ENCODE results near the gene RFTN1. TPM values are rescaled to one million over a fixed set of nuclear protein-coding genes. Genes with fewer than 3 reads are reported as not detected.

The RFTN1 gene
- total and polyA plus RNA-seq, 2 experiments from 2014 or later, result 3.3 to 7.2 TPM

DNA sequence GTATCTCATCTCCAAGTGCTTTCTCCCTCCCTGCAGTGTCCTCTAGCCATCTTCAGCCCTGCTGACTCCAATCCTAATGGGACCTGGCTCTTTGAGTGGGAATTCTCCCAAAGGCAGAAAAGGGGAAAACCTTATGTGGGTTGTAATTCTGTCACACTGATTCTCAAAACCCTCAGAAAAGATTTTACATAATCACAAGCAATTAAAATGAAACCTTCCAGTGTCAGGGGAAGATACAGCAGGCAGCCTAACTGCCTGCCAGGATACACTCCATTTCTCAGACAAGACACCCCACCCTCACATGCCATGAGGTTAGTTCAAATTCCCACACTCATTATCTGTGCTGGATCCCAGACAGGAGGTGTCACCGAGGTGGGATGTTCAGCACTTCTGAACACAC lies 121.4 kb downstream of the RFTN1 start:
- Mint-ChIP-seq H3K27ac (no peak overlapping the region), H3K4me1 (peaks cover 11% of the 10 kb centered on the region; the same call in 2 of the 3 replicates), H3K27me3 (ENCODE audit: insufficient read depth, low read depth, poor library complexity) (peaks cover 7% of the 10 kb centered on the region), H3K36me3 (ENCODE audit: low read depth) (no peaks in the 10 kb centered on the region), H3K9me3 (no peaks in the 10 kb centered on the region), H3K4me3 (no peak overlapping the region)
- H3K4me3 ChIP-seq, result no peak overlapping the region
- H3K79me2 ChIP-seq (replicated peaks; ENCODE audit: insufficient read depth), result no peaks in the 10 kb centered on the region
- H4K20me1 ChIP-seq (replicated peaks; ENCODE audit: insufficient read depth), result no peaks in the 10 kb centered on the region
- no peaks in the 10 kb centered on the region for H3K9me2 ChIP-seq (ENCODE audit: insufficient read depth)
- H3K27me3 ChIP-seq (ENCODE audit: insufficient read depth), result no peaks in the 10 kb centered on the region
- no peak for TF ChIP-seq ZNF114 (CRISPR knock-in tag; IDR thresholded peaks at IDR 0.05)
- TF ChIP-seq, protein P1, sequence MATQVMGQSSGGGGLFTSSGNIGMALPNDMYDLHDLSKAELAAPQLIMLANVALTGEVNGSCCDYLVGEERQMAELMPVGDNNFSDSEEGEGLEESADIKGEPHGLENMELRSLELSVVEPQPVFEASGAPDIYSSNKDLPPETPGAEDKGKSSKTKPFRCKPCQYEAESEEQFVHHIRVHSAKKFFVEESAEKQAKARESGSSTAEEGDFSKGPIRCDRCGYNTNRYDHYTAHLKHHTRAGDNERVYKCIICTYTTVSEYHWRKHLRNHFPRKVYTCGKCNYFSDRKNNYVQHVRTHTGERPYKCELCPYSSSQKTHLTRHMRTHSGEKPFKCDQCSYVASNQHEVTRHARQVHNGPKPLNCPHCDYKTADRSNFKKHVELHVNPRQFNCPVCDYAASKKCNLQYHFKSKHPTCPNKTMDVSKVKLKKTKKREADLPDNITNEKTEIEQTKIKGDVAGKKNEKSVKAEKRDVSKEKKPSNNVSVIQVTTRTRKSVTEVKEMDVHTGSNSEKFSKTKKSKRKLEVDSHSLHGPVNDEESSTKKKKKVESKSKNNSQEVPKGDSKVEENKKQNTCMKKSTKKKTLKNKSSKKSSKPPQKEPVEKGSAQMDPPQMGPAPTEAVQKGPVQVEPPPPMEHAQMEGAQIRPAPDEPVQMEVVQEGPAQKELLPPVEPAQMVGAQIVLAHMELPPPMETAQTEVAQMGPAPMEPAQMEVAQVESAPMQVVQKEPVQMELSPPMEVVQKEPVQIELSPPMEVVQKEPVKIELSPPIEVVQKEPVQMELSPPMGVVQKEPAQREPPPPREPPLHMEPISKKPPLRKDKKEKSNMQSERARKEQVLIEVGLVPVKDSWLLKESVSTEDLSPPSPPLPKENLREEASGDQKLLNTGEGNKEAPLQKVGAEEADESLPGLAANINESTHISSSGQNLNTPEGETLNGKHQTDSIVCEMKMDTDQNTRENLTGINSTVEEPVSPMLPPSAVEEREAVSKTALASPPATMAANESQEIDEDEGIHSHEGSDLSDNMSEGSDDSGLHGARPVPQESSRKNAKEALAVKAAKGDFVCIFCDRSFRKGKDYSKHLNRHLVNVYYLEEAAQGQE (IDR thresholded peaks at IDR 0.05; ENCODE audit: unreplicated experiment), result no peak
- no peak for TF ChIP-seq NANOG (IDR thresholded peaks at IDR 0.05; ENCODE audit: borderline replicate concordance)
- TF ChIP-seq POLR2AphosphoS5 (IDR thresholded peaks at IDR 0.05; ENCODE audit: low read depth), result no peak
- TF ChIP-seq, protein P2, sequence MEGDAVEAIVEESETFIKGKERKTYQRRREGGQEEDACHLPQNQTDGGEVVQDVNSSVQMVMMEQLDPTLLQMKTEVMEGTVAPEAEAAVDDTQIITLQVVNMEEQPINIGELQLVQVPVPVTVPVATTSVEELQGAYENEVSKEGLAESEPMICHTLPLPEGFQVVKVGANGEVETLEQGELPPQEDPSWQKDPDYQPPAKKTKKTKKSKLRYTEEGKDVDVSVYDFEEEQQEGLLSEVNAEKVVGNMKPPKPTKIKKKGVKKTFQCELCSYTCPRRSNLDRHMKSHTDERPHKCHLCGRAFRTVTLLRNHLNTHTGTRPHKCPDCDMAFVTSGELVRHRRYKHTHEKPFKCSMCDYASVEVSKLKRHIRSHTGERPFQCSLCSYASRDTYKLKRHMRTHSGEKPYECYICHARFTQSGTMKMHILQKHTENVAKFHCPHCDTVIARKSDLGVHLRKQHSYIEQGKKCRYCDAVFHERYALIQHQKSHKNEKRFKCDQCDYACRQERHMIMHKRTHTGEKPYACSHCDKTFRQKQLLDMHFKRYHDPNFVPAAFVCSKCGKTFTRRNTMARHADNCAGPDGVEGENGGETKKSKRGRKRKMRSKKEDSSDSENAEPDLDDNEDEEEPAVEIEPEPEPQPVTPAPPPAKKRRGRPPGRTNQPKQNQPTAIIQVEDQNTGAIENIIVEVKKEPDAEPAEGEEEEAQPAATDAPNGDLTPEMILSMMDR (conservative IDR thresholded peaks at IDR 0.05; ENCODE audit: low read depth in 2 of 2), result no peak
- TF ChIP-seq, protein P3, sequence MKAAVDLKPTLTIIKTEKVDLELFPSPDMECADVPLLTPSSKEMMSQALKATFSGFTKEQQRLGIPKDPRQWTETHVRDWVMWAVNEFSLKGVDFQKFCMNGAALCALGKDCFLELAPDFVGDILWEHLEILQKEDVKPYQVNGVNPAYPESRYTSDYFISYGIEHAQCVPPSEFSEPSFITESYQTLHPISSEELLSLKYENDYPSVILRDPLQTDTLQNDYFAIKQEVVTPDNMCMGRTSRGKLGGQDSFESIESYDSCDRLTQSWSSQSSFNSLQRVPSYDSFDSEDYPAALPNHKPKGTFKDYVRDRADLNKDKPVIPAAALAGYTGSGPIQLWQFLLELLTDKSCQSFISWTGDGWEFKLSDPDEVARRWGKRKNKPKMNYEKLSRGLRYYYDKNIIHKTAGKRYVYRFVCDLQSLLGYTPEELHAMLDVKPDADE (IDR thresholded peaks at IDR 0.05), result no peak
- no peak for TF ChIP-seq ZNF331 (CRISPR knock-in tag; IDR thresholded peaks at IDR 0.05; ENCODE audit: low read depth)
- TF ChIP-seq EZH2phosphoT487 (IDR thresholded peaks at IDR 0.05; ENCODE audit: unreplicated experiment), result no peak
- TF ChIP-seq CREB1 (CRISPR knock-in tag; IDR thresholded peaks at IDR 0.05; ENCODE audit: low read depth), result no peak
- no peak for TF ChIP-seq STAT1 (IDR thresholded peaks at IDR 0.05; ENCODE audit: unreplicated experiment)
- no peak for TF ChIP-seq EZH2 (IDR thresholded peaks at IDR 0.05; ENCODE audit: low read depth, unreplicated experiment)
- TF ChIP-seq JUNB (IDR thresholded peaks at IDR 0.05; ENCODE audit: unreplicated experiment), result no peak
- TF ChIP-seq, protein P4, sequence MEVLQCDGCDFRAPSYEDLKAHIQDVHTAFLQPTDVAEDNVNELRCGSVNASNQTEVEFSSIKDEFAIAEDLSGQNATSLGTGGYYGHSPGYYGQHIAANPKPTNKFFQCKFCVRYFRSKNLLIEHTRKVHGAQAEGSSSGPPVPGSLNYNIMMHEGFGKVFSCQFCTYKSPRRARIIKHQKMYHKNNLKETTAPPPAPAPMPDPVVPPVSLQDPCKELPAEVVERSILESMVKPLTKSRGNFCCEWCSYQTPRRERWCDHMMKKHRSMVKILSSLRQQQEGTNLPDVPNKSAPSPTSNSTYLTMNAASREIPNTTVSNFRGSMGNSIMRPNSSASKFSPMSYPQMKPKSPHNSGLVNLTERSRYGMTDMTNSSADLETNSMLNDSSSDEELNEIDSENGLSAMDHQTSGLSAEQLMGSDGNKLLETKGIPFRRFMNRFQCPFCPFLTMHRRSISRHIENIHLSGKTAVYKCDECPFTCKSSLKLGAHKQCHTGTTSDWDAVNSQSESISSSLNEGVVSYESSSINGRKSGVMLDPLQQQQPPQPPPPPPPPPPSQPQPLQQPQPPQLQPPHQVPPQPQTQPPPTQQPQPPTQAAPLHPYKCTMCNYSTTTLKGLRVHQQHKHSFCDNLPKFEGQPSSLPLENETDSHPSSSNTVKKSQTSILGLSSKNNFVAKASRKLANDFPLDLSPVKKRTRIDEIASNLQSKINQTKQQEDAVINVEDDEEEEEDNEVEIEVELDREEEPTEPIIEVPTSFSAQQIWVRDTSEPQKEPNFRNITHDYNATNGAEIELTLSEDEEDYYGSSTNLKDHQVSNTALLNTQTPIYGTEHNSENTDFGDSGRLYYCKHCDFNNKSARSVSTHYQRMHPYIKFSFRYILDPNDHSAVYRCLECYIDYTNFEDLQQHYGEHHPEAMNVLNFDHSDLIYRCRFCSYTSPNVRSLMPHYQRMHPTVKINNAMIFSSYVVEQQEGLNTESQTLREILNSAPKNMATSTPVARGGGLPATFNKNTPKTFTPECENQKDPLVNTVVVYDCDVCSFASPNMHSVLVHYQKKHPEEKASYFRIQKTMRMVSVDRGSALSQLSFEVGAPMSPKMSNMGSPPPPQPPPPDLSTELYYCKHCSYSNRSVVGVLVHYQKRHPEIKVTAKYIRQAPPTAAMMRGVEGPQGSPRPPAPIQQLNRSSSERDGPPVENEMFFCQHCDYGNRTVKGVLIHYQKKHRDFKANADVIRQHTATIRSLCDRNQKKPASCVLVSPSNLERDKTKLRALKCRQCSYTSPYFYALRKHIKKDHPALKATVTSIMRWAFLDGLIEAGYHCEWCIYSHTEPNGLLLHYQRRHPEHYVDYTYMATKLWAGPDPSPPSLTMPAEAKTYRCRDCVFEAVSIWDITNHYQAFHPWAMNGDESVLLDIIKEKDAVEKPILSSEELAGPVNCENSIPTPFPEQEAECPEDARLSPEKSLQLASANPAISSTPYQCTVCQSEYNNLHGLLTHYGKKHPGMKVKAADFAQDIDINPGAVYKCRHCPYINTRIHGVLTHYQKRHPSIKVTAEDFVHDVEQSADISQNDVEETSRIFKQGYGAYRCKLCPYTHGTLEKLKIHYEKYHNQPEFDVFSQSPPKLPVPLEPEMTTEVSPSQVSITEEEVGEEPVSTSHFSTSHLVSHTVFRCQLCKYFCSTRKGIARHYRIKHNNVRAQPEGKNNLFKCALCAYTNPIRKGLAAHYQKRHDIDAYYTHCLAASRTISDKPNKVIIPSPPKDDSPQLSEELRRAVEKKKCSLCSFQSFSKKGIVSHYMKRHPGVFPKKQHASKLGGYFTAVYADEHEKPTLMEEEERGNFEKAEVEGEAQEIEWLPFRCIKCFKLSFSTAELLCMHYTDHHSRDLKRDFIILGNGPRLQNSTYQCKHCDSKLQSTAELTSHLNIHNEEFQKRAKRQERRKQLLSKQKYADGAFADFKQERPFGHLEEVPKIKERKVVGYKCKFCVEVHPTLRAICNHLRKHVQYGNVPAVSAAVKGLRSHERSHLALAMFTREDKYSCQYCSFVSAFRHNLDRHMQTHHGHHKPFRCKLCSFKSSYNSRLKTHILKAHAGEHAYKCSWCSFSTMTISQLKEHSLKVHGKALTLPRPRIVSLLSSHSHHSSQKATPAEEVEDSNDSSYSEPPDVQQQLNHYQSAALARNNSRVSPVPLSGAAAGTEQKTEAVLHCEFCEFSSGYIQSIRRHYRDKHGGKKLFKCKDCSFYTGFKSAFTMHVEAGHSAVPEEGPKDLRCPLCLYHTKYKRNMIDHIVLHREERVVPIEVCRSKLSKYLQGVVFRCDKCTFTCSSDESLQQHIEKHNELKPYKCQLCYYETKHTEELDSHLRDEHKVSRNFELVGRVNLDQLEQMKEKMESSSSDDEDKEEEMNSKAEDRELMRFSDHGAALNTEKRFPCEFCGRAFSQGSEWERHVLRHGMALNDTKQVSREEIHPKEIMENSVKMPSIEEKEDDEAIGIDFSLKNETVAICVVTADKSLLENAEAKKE (CRISPR knock-in tag; IDR thresholded peaks at IDR 0.05), result no peak
- H3K4me1 ChIP-seq (ENCODE audit: insufficient read depth), result no peaks in the 10 kb centered on the region
- no peak overlapping the region for H2AFZ ChIP-seq
- DNase-seq (ENCODE audit: low spot score) (no peak), ATAC-seq (no peak)
- no peak overlapping the region for H3K27ac ChIP-seq (ENCODE audit: low read depth)
- H3K36me3 ChIP-seq (ENCODE audit: insufficient read depth), result no peaks in the 10 kb centered on the region
- no peaks in the 10 kb centered on the region for H3F3A ChIP-seq (replicated peaks; ENCODE audit: low read depth)
- H3K4me2 ChIP-seq, result no peak overlapping the region

Measured in GM23338 (cell line).